Measurements from ENCODE around the gene EDC4. TPM values are rescaled to one million over a fixed set of nuclear protein-coding genes. Genes with fewer than 3 reads are reported as not detected.

Gene EDC4
- total and polyA plus RNA-seq, 2 of the 8 experiments (the other 6 are each of a cell fraction or from before 2014, with no cell fraction given), result 58.5 to 72.7 TPM

DNA sequence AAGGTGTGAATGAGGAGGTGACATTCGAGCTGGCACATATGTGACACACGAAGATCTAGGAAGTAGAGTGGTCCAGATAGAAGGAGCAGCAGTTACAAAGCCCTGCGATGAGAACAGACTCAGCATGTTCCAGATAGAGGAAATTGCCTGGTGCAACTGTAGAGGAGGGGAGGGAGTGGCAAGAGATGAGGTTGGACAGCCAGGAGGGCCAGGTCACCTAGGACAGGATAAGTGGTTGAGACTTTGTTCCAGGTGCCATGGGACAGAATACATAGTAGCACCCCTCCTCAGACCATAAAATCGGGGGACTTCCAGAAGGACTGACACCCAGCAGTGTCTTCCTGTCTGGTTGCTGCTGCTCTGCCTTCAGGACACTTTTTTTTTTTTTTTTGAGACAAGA, 14.4 kb upstream of the EDC4 start (continued):
- TF ChIP-seq SIX5 (IDR thresholded peaks at IDR 0.05; ENCODE audit: low read depth, low read length), result no peak
- TF ChIP-seq TCF12 (IDR thresholded peaks at IDR 0.05; ENCODE audit: low read depth, low read length), result no peak
- no peak for TF ChIP-seq KDM4A (IDR thresholded peaks at IDR 0.05; ENCODE audit: low read depth, low read length, severe bottlenecking)
- TF ChIP-seq PHF8 (conservative IDR thresholded peaks at IDR 0.05; ENCODE audit: low read depth, low read length), result no peak
- TF ChIP-seq CTBP2 (IDR thresholded peaks at IDR 0.05; ENCODE audit: borderline replicate concordance, insufficient read depth, insufficient read length, low read length), result no peak
- no peak for TF ChIP-seq FOSL1 (IDR thresholded peaks at IDR 0.05; ENCODE audit: insufficient read depth, low read depth, low read length)

Measured in H1 (cell line).